Ishikawa (cell line): Measurements from ENCODE around the gene GAK.

Experiments
- CEBPB ChIP-seq: IDR thresholded peaks from 2 replicates; pipeline ENCODE4 v1.6.1; 2012
- CREB1 ChIP-seq: IDR thresholded peaks from 2 replicates; pipeline ENCODE4 v1.6.1; 2012; ENCODE audit warnings: low read depth
- EGR1 ChIP-seq: IDR thresholded peaks from 2 replicates; pipeline ENCODE4 v1.6.1; 2012
- EP300 ChIP-seq: IDR thresholded peaks from 2 replicates; pipeline ENCODE4 v1.6.1; 2012; ENCODE audit warnings: borderline replicate concordance
- FOXM1 ChIP-seq: IDR thresholded peaks from 2 replicates; pipeline ENCODE4 v1.6.1; 2012; ENCODE audit warnings: low read depth, borderline replicate concordance
- NFIC ChIP-seq: IDR thresholded peaks from 2 replicates; pipeline ENCODE4 v1.6.1; 2012
- RAD21 ChIP-seq: IDR thresholded peaks from 2 replicates; pipeline ENCODE4 v1.6.1; 2012; ENCODE audit warnings: low read depth
- TAF1 ChIP-seq: IDR thresholded peaks from 2 replicates; pipeline ENCODE4 v1.6.1; 2012; ENCODE audit warnings: low read depth, mild to moderate bottlenecking
- TCF12 ChIP-seq: IDR thresholded peaks from 2 replicates; pipeline ENCODE4 v1.6.1; 2012; ENCODE audit warnings: low read depth
- TEAD4 ChIP-seq: IDR thresholded peaks from 2 replicates; pipeline ENCODE4 v1.6.1; 2012
- YY1 ChIP-seq: IDR thresholded peaks from 2 replicates; pipeline ENCODE4 v1.6.1; 2012; ENCODE audit warnings: low read depth
- ZBTB7A ChIP-seq: IDR thresholded peaks from 2 replicates; pipeline ENCODE4 v1.6.1; 2012; ENCODE audit warnings: low read depth
- TF ChIP-seq, protein P1 (sequence below): IDR thresholded peaks from 2 replicates; pipeline ENCODE4 v1.6.1; 2012
- TF ChIP-seq, protein P2 (sequence below): IDR thresholded peaks from 2 replicates; pipeline ENCODE4 v1.6.1; 2012; ENCODE audit warnings: low read depth, mild to moderate bottlenecking
- TF ChIP-seq, protein P3 (sequence below): IDR thresholded peaks from 2 replicates; pipeline ENCODE4 v1.6.1; 2012

Gene GAK

DNA sequence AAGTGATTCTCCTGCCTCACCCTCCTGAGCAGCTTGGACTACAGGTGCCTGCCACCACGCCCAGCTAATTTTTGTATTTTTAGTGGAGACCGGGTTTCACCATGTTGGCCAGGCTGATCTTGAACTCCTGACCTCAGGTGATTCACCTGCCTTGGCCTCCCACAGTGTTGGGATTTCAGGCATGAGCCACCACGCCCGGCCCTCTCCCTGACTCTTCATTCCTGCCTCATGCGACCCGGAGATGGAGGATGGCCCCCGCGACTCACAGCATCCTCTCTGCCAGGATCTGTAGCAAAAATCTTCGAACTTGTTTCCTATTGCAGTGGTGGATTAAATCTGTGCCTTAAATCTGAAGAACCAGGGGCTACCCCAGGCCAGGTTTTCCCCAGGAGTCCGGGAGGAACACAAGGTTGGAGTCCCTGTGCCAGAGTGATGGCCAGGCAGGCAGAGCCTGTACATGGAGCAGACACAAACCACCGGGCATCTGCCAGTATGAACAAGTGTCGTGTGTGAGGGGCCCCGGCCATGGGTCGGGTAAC lies 117.7 kb downstream of the GAK start:
- no peak for TF ChIP-seq EGR1
- TF ChIP-seq EP300: no peak
- TF ChIP-seq TEAD4: no peak
- TF ChIP-seq YY1: no peak
- no peak for TF ChIP-seq CREB1

- peak; percentile 27; the same call in 1 of the 2 replicates for TF ChIP-seq RAD21
- TF ChIP-seq CEBPB: no peak
These were observed 118.2 kb downstream of the GAK start for GRCh38 chr4:813900-814299.

DNA sequence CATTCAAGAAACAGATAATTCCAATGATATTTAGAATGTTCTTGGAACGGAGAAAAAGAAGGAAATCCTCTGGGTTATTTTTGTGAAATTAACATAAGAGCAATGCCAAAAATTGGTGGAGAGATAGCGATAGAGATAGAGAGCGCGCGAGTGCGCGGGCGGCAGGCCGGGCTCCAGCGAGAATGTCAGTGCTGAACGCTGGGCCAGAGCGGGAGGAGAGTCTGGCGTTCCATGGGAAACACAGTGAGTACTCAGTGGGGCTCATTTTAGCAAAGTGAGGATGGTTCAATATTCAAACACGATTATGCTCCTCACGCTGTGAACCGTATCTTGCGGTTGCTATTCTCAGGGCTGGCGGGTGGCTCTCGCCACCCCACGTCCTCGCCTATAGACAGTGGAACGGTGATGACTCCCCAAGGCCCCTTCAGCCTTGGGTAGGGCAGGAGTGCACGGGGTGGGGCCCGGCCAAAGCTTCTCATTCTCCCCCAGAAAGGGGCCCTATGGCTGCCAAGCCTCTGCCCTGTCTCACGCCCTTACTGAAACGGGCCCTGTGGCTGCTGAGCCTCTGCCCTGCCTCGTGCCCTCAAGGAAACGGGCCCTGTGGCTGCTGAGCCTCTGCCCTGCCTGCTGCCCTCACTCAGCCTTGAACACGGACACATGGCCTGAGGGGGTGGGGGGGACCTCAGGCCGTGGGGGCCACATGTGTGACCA lies 123.1 kb downstream of the GAK start:
- TF ChIP-seq EP300 (no peak), CREB1 (no peak), YY1 (no peak), NFIC (no peak), TEAD4 (no peak), TCF12 (no peak), RAD21 (no peak), CEBPB (no peak), EGR1 (no peak), ZBTB7A (no peak), FOXM1 (no peak), TAF1 (no peak)
- TF ChIP-seq, protein P1, sequence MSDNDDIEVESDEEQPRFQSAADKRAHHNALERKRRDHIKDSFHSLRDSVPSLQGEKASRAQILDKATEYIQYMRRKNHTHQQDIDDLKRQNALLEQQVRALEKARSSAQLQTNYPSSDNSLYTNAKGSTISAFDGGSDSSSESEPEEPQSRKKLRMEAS: no peak
- TF ChIP-seq, protein P2, sequence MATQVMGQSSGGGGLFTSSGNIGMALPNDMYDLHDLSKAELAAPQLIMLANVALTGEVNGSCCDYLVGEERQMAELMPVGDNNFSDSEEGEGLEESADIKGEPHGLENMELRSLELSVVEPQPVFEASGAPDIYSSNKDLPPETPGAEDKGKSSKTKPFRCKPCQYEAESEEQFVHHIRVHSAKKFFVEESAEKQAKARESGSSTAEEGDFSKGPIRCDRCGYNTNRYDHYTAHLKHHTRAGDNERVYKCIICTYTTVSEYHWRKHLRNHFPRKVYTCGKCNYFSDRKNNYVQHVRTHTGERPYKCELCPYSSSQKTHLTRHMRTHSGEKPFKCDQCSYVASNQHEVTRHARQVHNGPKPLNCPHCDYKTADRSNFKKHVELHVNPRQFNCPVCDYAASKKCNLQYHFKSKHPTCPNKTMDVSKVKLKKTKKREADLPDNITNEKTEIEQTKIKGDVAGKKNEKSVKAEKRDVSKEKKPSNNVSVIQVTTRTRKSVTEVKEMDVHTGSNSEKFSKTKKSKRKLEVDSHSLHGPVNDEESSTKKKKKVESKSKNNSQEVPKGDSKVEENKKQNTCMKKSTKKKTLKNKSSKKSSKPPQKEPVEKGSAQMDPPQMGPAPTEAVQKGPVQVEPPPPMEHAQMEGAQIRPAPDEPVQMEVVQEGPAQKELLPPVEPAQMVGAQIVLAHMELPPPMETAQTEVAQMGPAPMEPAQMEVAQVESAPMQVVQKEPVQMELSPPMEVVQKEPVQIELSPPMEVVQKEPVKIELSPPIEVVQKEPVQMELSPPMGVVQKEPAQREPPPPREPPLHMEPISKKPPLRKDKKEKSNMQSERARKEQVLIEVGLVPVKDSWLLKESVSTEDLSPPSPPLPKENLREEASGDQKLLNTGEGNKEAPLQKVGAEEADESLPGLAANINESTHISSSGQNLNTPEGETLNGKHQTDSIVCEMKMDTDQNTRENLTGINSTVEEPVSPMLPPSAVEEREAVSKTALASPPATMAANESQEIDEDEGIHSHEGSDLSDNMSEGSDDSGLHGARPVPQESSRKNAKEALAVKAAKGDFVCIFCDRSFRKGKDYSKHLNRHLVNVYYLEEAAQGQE: no peak
- TF ChIP-seq, protein P3, sequence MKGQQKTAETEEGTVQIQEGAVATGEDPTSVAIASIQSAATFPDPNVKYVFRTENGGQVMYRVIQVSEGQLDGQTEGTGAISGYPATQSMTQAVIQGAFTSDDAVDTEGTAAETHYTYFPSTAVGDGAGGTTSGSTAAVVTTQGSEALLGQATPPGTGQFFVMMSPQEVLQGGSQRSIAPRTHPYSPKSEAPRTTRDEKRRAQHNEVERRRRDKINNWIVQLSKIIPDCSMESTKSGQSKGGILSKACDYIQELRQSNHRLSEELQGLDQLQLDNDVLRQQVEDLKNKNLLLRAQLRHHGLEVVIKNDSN: no peak

GRCh38 chr4:807792-808191 lies 124.3 kb downstream of the GAK start:
- TF ChIP-seq CREB1 (no peak), ZBTB7A (no peak), EP300 (no peak), RAD21 (no peak), TCF12 (no peak), YY1 (no peak), NFIC (no peak), FOXM1 (no peak), CEBPB (no peak)
- TF ChIP-seq, protein P1: no peak
- TF ChIP-seq, protein P2: no peak
- TF ChIP-seq, protein P3: no peak

DNA sequence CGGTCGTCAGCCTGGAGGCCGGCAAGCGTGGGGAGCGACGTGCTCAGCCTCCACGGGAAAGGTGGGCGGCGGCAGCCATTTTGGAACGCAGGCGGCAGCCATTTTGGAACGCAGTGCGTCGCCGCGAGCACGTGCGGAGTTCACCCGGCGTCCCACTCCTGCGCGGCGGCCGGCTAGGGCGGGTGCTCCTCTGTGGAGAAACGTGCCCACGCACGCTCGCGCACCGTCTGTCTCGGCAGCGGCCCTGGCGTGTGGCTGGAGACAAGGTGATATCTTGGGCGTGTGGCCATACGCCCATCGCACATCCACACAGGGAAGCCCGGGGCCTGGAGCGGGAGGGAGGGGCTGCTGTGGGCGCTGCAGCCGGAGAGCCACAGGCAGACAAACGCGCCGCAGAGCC lies 127.3 kb downstream of the GAK start:
- no peak for TF ChIP-seq CEBPB
- TF ChIP-seq NFIC: no peak
- TF ChIP-seq YY1: no peak

DNA sequence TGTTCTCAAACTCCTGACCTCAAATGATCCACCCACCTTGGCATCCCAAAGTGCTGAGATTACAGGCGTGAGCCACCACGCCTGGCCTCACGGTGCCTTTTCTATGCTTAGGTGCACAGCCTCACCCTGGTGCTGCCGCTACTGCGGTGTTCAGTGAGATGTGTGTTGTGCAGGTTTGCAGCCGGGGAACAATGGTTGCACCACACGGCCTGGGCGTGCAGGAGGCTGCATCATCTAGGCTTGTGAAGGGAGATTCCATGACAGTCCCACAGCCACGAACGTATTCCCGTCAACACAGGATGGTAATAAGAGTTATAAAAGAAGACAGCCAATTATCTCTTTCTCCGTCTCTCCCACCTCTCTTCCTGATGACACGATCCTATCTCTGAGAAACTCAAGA lies 128.2 kb downstream of the GAK start:
- TF ChIP-seq, protein P1: no peak
- TF ChIP-seq, protein P3: no peak
- TF ChIP-seq TEAD4 (no peak), TCF12 (no peak), EGR1 (no peak)
